Adrenal gland (tissue), 12 donors: ENCODE measurements around the gene PRPF38B. TPM values are rescaled to one million over a fixed set of nuclear protein-coding genes. Genes with fewer than 3 reads are reported as not detected.
"Not testable (repeated sequence)": the region's sequence is repeated elsewhere in the genome, so short reads cannot be mapped to it uniquely, and the experiment has no call there.

Experiments
- DNase-seq, 7 donors: peaks; one replicate each; pipeline ENCODE4 v3.0.0-alpha.2; 2019 to 2020
- H3K27ac ChIP-seq, 5 donors: fragments of 200-600 bp; sonication (generic) in 4 of 5; 1 replicate in 3 of 5; 2 replicates in 2 of 5; pipeline versions ENCODE4 v1.5.1 to v1.8.0; 2016 to 2020; ENCODE audit warnings: mild to moderate bottlenecking in 1 of 5
- H3K27me3 ChIP-seq: fragments of 200-600 bp; 2 replicates; pipeline ENCODE4 v1.8.0; 2021
- H3K36me3 ChIP-seq, 2 donors: fragments of 200-600 bp; replicated peaks in 1 of 2; 1 replicate in 1 of 2; 2 replicates in 1 of 2; pipeline versions ENCODE4 v1.5.1 to v1.8.0; 2018 to 2022
- H3K4me1 ChIP-seq, 2 donors: fragments of 200-600 bp; replicated peaks in 1 of 2; 1 replicate in 1 of 2; 2 replicates in 1 of 2; pipeline versions ENCODE4 v1.5.1 to v1.8.0; 2018 to 2021
- H3K4me3 ChIP-seq, 4 donors: fragments of 200-600 bp; sonication (generic) in 3 of 4; one replicate each; pipeline ENCODE4 v1.5.1; 2016 to 2018
- H3K9me3 ChIP-seq, 3 donors: fragments of 200-600 bp; sonication (generic) in 1 of 3; replicated peaks in 1 of 3; 1 replicate in 2 of 3; 2 replicates in 1 of 3; pipeline versions ENCODE4 v1.5.1 to v1.8.0; 2016 to 2021
- POLR2A ChIP-seq, 2 donors: fragments of 450-650 bp; IDR thresholded peaks; one replicate each; pipeline ENCODE4 v1.6.1; 2017; ENCODE audit warnings: antibody characterized with exemption in 2 of 2, mild to moderate bottlenecking in 2 of 2, moderate library complexity in 1 of 2
- WGBS, 4 donors: extraction: QIAGEN DNeasy Blood & Tissue Kit in 2 of 4; methylation state at CpG; one replicate each; pipeline versions ENCODE4 v1.1.5 to v1.1.7; 2013 to 2017; 5-methylcytosine and 5-hydroxymethylcytosine counted together
- intact Hi-C, 2 donors: fragments of 100-400 bp; cut with DNase I; formaldehyde crosslinking; loops; one replicate each; pipeline versions ENCODE4 v1.14.1 to v1.15.0; 2022 to 2023
- polyA plus RNA-seq, 3 donors: library from polyadenylated mRNA; stranded (reverse); fragments of 200-250 nt in 2 of 3; fragments of 350-450 nt in 1 of 3; fragmentation: Illumina TruSeq in 1 of 3; extraction: RNeasy Lipid Tissue Mini Kit (QIAGEN cat#74804) in 1 of 3; gene quantifications; one replicate each; pipeline ENCODE4 v1.2.3, GENCODE V29; 2013 to 2014
- total RNA-seq, 9 donors: library from RNA; depleted of rRNA in 4 of 9; stranded (reverse); fragments of >200 nt in 4 of 9; fragments of 120-200 nt in 1 of 9; fragmentation: NEBNext Ultra II Directional in 1 of 9; extraction: Animal tissue kit (Norgen Biotek cat#: 25700) in 1 of 9; gene quantifications; one replicate each; pipeline versions ENCODE4 v1.1.0 to v1.2.4, GENCODE V29; 2013 to 2023
- TF ChIP-seq, protein P1 (sequence below), 6 experiments: fragments of 450-650 bp in 4 of 6; fragments of 200-600 bp in 2 of 6; sonication (generic) in 1 of 6; IDR thresholded peaks; 1 replicate in 5 of 6; 2 replicates in 1 of 6; pipeline versions ENCODE4 v1.5.1 to v1.8.0; 2016 to 2021; ENCODE audit warnings: antibody characterized with exemption in 6 of 6, mild to moderate bottlenecking in 2 of 6, moderate library complexity in 1 of 6
- donor health status: healthy with polysubstance abuse.
- donor health status: Bipolar disorder and iron deficiency.
- donor health status: DM: yes; HTN: yes; CAD: no.
- donor health status: DM: no; HTN: no; CAD: no.
- donor health status: DM: no; HTN: no; CAD: no.
- donor health status: DM: yes; HTN: yes; CAD: no.

The PRPF38B gene
- total and polyA plus RNA-seq, 12 donors, result 11.3 to 63.2 (median 26.6) TPM

DNA sequence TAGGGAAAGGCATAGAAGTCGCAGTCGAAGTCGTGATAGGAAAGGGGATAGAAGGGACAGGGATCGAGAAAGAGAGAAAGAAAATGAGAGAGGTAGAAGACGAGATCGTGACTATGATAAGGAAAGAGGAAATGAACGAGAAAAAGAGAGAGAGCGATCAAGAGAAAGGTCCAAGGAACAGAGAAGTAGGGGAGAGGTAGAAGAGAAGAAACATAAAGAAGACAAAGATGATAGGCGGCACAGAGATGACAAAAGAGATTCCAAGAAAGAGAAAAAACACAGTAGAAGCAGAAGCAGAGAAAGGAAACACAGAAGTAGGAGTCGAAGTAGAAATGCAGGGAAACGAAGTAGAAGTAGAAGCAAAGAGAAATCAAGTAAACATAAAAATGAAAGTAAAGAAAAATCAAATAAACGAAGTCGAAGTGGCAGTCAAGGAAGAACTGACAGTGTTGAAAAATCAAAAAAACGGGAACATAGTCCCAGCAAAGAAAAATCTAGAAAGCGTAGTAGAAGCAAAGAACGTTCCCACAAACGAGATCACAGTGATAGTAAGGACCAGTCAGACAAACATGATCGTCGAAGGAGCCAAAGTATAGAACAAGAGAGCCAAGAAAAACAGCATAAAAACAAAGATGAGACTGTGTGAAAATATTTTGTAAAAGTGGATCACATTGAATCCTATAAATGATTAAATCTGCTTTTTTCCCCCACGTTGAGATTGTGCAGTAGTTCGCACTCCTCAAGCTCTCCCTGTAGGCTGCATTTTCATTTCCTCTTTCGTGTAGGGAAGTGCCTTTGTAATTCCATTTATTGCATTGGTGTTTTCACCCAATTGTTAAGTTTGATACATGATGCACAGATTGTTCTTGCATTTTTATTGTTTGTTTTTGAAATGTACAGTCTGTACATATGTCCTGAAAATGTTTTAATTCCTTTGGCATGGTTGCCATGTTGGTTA lies 7.5 kb downstream of the PRPF38B start:
- Histone ChIP-seq H3K27me3 (no peaks in the 10 kb centered on the region), H3K9me3 (no peaks in the 10 kb centered on the region), H3K4me1 (peaks cover 1 to 11% of the 10 kb centered on the region in 2 donors), H3K4me3 (no peak overlapping the region), H3K27ac (peak overlapping the region in 2 of 5 donors; percentile 41 to 53), H3K36me3 (peaks cover 0 to 62% of the 10 kb centered on the region in 2 donors)
- no peak for DNase-seq
- no peak for TF ChIP-seq POLR2A (IDR thresholded peaks at IDR 0.05)
- TF ChIP-seq, protein P1, sequence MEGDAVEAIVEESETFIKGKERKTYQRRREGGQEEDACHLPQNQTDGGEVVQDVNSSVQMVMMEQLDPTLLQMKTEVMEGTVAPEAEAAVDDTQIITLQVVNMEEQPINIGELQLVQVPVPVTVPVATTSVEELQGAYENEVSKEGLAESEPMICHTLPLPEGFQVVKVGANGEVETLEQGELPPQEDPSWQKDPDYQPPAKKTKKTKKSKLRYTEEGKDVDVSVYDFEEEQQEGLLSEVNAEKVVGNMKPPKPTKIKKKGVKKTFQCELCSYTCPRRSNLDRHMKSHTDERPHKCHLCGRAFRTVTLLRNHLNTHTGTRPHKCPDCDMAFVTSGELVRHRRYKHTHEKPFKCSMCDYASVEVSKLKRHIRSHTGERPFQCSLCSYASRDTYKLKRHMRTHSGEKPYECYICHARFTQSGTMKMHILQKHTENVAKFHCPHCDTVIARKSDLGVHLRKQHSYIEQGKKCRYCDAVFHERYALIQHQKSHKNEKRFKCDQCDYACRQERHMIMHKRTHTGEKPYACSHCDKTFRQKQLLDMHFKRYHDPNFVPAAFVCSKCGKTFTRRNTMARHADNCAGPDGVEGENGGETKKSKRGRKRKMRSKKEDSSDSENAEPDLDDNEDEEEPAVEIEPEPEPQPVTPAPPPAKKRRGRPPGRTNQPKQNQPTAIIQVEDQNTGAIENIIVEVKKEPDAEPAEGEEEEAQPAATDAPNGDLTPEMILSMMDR (IDR thresholded peaks at IDR 0.05), result no peak
- 76 to 82% (median 81%) methylated on average over 22 of the region's 22 CpGs for WGBS, 4 donors
- intact Hi-C loops, result no loop called here

DNA sequence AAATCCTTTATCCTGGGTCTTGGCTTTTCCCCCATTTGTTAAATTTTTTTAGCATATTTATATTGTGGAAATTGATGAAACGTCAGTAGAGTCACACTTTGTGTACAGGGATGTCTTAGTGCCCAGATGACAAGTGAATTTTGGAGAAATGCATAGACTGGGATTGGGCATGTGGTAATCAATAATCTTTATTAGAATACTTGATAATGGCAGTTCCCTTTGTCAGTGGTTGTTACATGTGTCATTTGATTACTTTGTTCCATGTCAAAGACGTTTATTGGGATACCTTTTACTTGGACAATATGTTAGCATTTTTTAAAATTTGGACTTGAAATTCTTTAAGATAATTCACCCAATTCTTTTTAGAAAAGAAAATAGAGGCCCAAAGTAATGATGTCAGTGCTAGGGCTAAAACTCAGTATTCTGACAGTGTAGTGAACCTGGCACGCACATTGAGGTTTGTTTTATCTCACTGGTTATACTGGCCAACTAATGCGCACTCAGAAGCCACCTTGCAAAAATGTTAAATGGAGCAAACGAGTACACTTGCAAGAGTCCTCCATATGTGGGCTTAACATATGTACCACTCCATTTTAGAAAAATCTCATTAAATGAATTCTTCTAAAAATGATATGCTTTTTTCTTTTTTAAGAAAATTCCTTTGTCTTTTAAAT lies 9.2 kb downstream of the PRPF38B start:
- H3K4me3 ChIP-seq, result no peak overlapping the region
- H3K27ac ChIP-seq, result no peak overlapping the region
- H3K36me3 ChIP-seq, result peaks cover 0 to 54% of the 10 kb centered on the region in 2 donors
- WGBS, 4 donors, result 87 to 90% (median 89%) methylated on average over 5 of the region's 5 CpGs
- no peak for DNase-seq
- no peaks in the 10 kb centered on the region for H3K27me3 ChIP-seq
- intact Hi-C loops, result no loop called here
- H3K4me1 ChIP-seq, result no peaks in the 10 kb centered on the region
- TF ChIP-seq, protein P1 (IDR thresholded peaks at IDR 0.05), result no peak
- TF ChIP-seq POLR2A (IDR thresholded peaks at IDR 0.05), result no peak
- H3K9me3 ChIP-seq, result no peaks in the 10 kb centered on the region

DNA sequence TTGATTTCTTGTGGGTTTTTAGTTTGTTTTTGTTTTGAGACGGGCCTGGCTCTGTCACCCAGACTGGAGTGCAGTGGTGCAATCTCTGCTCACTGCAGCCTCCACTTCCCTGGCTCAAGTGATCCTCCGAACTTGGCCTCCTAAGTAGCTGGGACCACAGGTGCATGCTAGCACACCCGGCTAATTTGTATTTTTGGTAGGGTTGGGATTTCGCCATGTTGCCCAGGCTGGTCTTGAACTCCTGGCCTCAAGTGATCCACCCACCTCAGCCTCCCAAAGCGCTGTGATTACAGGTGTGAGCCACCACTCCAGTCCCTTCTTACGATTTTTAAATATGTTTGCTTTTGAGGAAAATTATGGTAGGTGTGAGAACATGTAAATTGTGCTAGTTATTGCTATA lies 10.0 kb downstream of the PRPF38B start:
- peaks cover 0 to 47% of the 10 kb centered on the region in 2 donors for H3K36me3 ChIP-seq

DNA sequence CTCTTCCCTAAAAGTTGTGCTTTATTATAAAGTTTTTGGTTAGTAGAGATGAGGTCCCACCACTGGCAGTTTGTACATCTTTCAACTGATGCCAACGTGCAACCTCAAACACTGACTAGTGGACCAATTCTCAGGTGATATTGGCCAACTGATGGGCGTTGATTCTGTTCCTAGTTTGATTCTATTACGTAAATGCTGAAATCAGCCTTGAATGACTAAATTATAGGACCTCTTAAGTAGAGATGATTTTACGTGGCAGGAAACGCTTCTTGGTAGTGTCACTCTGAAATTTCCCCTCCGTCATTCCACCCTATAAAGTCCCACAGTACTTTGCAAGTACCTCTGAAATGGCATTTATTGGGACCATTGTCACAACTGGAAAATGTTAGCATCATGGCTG lies 11.8 kb downstream of the PRPF38B start:
- intact Hi-C loops, result no loop called here
- TF ChIP-seq, protein P1 (IDR thresholded peaks at IDR 0.05), result no peak
- TF ChIP-seq POLR2A (IDR thresholded peaks at IDR 0.05), result no peak
- Histone ChIP-seq H3K9me3 (no peaks in the 10 kb centered on the region), H3K4me1 (no peaks in the 10 kb centered on the region), H3K4me3 (no peak overlapping the region), H3K27ac (no peak overlapping the region), H3K27me3 (no peaks in the 10 kb centered on the region), H3K36me3 (peaks cover 0 to 29% of the 10 kb centered on the region in 2 donors)
- WGBS, 4 donors, result 61 to 74% (median 68%) methylated on average over 6 of the region's 6 CpGs
- DNase-seq, result no peak

More for the DNA sequence above, 10.0 kb downstream of the PRPF38B start:
- H3K9me3 ChIP-seq, H3K4me1 ChIP-seq, H3K27ac ChIP-seq, H3K4me3 ChIP-seq, H3K27me3 ChIP-seq, DNase-seq, intact Hi-C loops: not testable (repeated sequence)
- 90 to 97% (median 94%) methylated on average over 6 of the region's 6 CpGs for WGBS, 4 donors
